NCI-H2227 treated with DMSO at 0.1 percent for 48 hours (cell line): ENCODE data around the gene NFE2L1.

Experiments
- DNase-seq: peaks from one replicate; lab custom pipeline; 2025; lab: John Stamatoyannopoulos, UW

Gene NFE2L1

DNA sequence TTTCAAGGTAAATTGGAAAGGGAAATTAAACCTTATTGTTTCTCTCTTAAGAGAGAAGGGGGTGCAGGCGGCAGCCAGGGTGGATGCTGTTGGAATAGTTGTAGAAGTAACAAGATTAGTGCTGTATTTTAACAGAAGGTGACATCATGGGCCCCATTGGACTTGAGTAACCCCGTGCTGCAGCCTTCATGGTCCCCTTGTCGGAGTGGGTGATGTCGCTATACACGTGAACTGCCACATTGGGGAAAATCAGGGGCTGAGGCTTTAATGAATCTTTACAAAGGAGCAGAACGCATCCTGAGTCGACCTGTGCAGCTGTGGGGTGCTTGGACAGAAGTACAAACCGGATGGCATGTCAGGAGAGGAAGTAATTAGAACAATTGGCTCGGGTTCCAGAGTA lies 62.6 kb downstream of the NFE2L1 start:
- no peak for DNase-seq
